CD4-positive, alpha-beta T cell treated with Interleukin-4 for 1 hour (primary cell): ENCODE results near the gene KCNC4.

Source experiments
- DNase-seq, 2 donors: peaks; one replicate each; pipeline ENCODE4 v3.0.0-alpha.2; 2020 to 2022

Gene KCNC4

GRCh38 chr1:110209715-110210603, at the start of gene KCNC4:
Gene KCNC4 (plus strand): TSS chr1:110210314. CDS start chr1:110211500, 1,186 bp downstream.
- peak; percentile 95 for DNase-seq

DNA sequence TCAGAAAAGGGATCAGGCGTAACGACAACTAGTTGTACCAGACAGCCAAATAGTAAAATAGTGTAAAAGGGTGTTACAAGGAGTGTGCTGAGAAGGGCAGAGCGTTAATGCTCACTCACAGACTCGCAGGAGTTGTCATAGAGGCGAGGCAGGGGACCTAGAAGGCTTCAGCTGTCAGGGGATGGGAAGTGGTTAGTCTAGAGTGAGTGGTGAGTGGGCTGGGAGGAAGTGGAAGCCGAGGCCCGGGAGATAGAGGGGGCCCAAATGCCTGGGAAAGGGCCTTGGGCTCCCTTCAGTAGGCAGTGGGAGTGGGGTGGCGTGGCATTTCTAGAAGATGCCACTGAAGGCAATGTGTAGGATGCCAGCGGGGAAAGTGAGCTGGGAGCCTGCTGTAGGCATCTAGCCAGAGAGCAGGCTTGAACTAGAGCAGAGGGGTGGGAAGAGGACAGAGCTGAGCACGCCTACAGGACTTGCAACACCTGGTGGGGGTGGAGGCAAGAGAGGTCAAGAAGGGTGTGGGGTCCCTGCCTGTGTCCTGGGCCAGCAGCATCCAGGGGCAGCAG, 49.5 kb upstream of the KCNC4 start:
- DNase-seq: no peak

DNA sequence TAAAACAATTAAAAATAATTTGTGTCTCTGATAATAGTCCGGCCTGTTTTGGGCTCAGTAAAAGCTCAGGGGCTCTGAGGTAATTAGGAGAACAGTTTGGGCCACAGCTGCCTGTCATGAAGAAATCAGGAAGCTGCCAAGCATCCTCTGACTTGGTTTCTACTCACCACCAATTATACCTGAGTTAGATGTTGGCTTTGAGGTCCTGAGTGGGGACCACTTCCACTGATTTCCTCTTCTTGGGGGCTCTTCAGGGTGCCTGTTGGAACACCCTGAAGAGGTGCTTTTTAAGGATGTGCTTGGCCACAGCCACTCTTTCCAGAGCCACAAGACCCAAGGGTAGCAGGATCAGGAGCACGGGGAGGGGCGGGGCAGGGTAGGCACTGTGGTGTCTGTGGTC, 48.9 kb upstream of the KCNC4 start:
- no peak for DNase-seq

GRCh38 chr1:110161849-110162248, 48.3 kb upstream of the KCNC4 start:
- DNase-seq: no peak

- no peak for DNase-seq
Observed at GRCh38 chr1:110163591-110163990, 46.5 kb upstream of the KCNC4 start.

DNA sequence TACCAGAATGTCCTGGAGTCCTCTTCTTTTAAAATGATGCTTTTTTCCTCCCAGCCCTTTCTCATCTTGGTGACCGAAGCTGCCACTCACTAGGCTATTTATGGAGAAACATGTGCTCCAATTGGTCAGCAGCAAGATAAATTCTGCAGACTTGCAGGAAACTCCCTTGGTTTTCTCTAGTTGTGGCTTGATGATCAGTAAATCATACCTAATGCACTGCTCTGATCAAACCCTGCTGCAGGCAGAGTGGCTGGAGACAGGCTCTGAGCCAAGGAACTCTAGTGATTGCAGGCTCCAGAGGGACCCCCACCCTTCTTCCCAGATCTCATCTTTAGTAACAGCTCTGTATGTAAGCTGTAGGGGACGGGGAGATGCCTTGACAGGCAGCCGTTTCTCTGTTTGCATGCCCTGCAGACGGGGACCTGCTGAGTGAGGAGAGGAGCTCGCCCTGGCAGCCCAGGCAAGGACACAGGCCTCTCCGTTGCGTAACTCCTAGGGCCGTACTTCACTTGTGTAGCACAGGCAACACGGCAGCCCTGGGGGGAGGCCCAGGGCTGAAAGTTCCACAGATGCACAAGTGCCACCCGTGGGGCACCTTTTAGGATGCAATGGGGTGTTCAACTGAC, 45.3 kb upstream of the KCNC4 start:
- no peak for DNase-seq

DNA sequence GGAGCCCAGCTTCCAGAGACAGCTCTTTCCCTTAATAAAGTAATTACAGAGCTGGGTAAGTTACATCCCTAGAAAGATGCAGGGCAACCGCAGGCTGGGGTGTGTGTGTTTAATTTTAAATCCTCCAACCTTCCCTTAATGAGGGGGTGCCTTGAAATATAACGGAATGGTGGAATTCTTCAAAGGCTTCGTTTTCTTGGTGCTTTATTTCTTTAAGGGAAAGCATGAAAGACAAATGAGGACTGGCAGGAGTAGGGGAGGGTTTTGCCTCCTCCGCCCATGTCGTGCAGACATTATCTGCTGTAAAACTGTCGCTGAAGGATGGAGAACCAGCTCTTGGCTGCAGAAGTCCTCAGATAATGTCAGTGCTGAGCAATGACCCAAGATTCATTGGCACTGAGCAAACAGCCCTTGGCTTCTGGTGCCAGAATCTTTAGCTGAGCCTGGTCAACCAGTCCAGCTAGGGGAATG, 44.3 kb upstream of the KCNC4 start:
- no peak for DNase-seq

DNA sequence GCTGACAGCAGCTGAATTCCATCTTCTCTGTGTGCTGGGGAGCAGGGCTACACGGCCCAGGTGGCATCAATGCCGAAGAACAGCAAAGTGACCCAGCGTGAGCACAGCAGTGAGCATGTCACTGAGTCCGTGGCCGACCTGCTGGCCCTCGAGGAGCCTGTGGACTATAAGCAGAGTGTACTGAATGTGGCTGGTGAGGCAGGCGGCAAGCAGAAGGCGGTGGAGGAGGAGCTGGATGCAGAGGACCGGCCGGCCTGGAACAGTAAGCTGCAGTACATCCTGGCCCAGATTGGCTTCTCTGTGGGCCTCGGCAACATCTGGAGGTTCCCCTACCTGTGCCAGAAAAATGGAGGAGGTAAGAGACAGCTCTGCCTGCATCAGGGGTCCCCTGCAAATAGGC, 43.3 kb upstream of the KCNC4 start:
- DNase-seq: no peak

- no peak for DNase-seq
Observed at GRCh38 chr1:110170766-110171733, 39.1 kb upstream of the KCNC4 start.

- DNase-seq: no peak
Observed at GRCh38 chr1:110172001-110172400, 38.1 kb upstream of the KCNC4 start.

DNA sequence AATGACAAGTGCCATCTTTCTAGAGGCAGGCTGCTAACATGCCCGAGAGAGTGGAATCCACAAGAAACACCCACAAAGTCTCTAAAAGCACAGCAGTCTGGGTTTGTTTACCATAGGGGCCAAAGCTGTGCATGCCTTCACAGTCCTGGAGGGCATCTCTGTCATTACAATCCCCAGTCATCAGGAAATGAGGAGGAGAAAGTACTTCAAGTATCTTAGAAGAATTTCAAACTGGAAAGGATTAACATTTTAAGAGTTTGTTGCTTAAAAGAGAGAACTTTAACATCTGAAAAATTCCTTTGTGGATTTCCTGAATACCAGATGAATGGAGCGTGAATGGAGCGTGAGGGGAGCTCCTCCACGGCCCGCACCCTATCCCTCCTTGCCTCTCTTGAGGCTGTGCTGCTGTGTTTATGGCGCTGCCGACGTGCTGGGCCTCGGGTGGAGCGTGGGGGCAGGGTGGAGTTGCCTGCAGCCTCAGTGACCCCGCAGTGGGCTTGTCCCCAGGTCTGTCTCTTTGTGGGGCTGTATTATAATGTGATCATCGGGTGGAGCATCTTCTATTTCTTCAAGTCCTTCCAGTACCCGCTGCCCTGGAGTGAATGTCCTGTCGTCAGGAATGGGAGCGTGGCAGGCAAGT, 36.5 kb upstream of the KCNC4 start:
- no peak for DNase-seq

- DNase-seq: no peak
Observed at GRCh38 chr1:110174961-110175360, 35.2 kb upstream of the KCNC4 start.

DNA sequence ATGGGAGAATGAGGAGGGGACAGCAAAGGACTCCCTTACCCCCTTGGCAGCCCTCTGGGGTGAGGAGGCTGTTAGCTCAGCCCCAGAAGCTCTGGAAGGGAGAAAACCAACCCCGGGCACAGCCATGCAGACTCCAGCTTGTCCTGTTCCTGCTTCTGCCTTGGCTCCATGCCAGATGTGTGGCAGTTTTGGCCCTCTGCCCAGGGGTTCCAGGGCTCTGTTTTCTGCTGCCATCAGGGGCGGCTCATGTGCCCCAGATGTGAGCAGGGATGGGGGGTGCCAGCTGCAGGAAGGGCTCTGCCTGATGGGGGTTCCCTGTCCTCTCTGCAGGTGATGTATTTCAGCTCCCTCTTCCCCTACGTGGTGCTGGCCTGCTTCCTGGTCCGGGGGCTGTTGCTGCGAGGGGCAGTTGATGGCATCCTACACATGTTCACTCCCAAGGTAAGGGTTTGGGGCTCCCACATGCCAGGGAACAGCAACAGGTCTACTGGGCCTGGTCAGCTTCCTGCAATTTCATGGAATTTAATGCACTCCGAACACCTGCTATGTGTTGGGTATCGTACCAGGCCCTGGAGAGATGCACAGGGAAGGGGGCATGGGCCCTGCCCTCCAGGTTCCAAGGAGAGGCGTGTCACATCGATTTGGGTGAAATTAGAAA, 33.7 kb upstream of the KCNC4 start:
- no peak for DNase-seq

GRCh38 chr1:110177775-110178174, 32.3 kb upstream of the KCNC4 start:
- DNase-seq: no peak

- no peak for DNase-seq
Observed at GRCh38 chr1:110183642-110184167, 26.4 kb upstream of the KCNC4 start.

DNA sequence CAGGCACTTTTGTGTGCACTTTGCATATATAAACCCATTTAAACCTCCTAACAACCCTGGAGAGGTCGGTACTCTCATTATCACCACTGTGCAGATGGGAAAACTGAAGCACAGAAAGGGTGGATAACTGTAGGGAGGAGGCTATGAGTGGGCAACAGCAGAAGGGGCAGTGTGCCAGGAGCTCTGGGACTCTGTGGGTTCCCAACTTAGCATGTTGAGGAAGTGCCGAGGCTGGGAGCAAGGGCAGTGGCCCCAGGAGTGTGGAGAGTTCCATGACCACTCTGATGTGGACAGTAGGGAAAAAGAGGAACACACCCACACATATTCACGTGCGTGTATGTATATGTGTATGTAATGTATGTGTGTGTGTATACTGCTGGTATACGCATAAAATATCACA, 25.7 kb upstream of the KCNC4 start:
- no peak for DNase-seq

GRCh38 chr1:110185181-110185580, 24.9 kb upstream of the KCNC4 start:
- DNase-seq: no peak

DNA sequence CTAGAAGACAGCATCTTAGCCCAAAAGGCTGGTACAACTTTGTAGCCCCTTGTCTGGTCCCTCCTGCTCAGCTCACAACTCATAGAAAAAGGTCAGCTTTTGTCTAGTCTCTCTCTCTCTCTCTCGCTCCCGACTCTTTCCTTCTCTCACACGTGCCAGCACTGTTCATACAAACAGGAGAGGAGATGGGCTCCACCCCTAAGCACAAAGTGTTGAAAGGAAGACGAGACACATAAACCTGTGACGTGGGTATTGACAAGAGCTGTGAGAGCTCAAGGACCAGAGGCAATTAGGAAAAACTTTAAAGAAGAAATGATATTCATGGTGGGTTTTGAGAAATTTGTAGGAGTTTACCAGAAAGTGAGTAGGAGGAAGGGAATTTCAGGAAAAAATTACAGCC, 23.6 kb upstream of the KCNC4 start:
- no peak for DNase-seq

DNA sequence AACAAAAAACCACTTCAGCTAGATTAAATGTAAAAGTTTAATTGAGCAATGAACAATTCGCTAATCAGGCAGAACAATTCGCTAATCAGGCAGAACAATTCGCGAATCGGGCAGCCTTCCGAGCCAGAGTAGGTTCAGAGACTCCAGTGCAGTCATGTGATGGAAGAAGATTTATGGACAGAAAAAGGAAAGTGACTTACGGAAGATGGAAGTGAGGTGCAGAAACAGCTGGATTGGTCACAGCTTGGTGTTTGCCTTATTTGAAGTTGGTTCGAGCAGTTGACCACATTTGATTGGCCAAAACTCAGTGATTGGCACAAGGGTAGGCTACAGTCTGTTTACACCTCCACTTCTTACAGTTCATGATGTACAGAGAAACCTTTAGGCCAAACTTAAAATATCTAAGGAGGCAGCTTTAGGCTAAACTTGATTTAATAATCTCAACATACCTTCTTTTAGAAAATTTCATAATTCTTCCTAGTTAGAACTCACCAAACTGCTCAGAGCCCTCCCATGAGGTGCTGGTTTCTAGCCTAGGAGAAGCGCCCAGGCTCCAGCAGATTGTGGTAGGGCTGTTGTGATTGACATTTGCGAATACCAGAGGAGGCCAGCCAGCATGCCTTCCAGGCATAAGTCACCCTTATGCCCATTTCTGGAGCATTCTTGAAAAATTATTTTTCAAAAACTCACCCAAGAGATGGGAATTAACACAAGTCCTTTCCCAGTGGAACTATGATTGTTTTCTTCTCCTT, 22.8 kb upstream of the KCNC4 start:
- DNase-seq: no peak

DNA sequence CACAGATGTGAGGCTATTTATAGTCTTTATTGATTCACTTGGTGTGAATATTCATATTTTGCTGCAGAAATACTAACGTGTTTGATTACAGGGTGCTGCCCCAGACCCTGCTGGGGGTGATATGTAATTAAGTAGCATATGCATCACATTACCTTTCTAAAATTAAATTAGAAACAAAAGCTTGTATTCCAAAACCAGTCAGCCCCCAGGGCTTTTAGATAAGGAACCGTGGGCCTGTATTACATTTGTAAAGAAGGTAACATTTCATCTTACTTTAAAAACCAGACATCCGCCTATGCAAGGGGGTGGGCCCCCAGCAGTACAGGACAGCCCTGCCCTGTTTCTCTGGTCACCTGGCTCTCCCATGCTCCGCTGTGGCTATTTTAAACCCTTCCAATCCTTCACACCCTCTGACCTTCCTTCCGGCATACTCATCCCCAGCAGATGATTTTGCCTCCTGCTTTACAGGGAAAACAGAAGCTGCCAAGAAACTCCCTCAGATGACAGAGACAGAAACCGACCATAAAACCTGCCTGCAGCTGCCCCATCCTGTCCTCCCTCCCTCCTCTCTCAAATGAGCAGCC, 22.0 kb upstream of the KCNC4 start:
- no peak for DNase-seq
